Measurements from ENCODE around the gene HEXD. TPM values are rescaled to one million over a fixed set of nuclear protein-coding genes. Genes with fewer than 3 reads are reported as not detected.

HEXD gene
- polyA plus RNA-seq, 4 donors = 40.8 to 254 (median 128) TPM

GRCh38 chr17:82412535-82413520 is 5.3 kb upstream of the HEXD start:
- Histone ChIP-seq H3K4me1 (ENCODE audit: control insufficient read depth in 3 of 3, insufficient read depth in 2 of 3, low read depth in 1 of 3, low read length in 2 of 3) (peaks cover 0 to 4% (median 0%) of the 10 kb centered on the region in 3 donors), H3K4me3 (ENCODE audit: low read depth in 1 of 3, low read length in 3 of 3) (no peak overlapping the region), H3K36me3 (ENCODE audit: control insufficient read depth in 3 of 3, insufficient read depth in 2 of 3, low read depth in 1 of 3, low read length in 3 of 3) (peaks cover 0 to 54% (median 7%) of the 10 kb centered on the region in 3 donors), H3K27me3 (ENCODE audit: control insufficient read depth in 3 of 3, insufficient read depth in 3 of 3, low read length in 3 of 3) (no peaks in the 10 kb centered on the region), H3K9me3 (ENCODE audit: control insufficient read depth in 2 of 2, insufficient read depth in 1 of 2, low read depth in 1 of 2, low read length in 1 of 2) (no peaks in the 10 kb centered on the region), H3K27ac (ENCODE audit: low read depth in 1 of 3, low read length in 2 of 3) (no peak overlapping the region)
- WGBS, 3 donors = 74 to 80% (median 75%) methylated on average over 29 of the region's 29 CpGs
- DNase-seq (no peak), FAIRE-seq (no peak)

GRCh38 chr17:82414548-82415281 is 3.4 kb upstream of the HEXD start:
- H3K27ac ChIP-seq (ENCODE audit: low read depth in 1 of 3, low read length in 2 of 3) = no peak overlapping the region
- no peak for FAIRE-seq

GRCh38 chr17:82415336-82415735 is 2.8 kb upstream of the HEXD start:
- Histone ChIP-seq H3K27me3 (ENCODE audit: control insufficient read depth in 3 of 3, insufficient read depth in 3 of 3, low read length in 3 of 3) (no peaks in the 10 kb centered on the region), H3K36me3 (ENCODE audit: control insufficient read depth in 3 of 3, insufficient read depth in 2 of 3, low read depth in 1 of 3, low read length in 3 of 3) (peaks cover 0 to 38% (median 2%) of the 10 kb centered on the region in 3 donors), H3K4me3 (ENCODE audit: low read depth in 1 of 3, low read length in 3 of 3) (no peak overlapping the region), H3K27ac (ENCODE audit: low read depth in 1 of 3, low read length in 2 of 3) (no peak overlapping the region), H3K4me1 (ENCODE audit: control insufficient read depth in 3 of 3, insufficient read depth in 2 of 3, low read depth in 1 of 3, low read length in 2 of 3) (peaks cover 0 to 7% (median 0%) of the 10 kb centered on the region in 3 donors), H3K9me3 (ENCODE audit: control insufficient read depth in 2 of 2, insufficient read depth in 1 of 2, low read depth in 1 of 2, low read length in 1 of 2) (no peaks in the 10 kb centered on the region)
- WGBS, 3 donors = 89 to 94% (median 94%) methylated on average over 23 to 26 of the region's 26 CpGs
- DNase-seq (no peak), FAIRE-seq (no peak)

More at GRCh38 chr17:82414548-82415281, 3.4 kb upstream of the HEXD start:
- 25 to 28% (median 26%) methylated on average over 38 of the region's 38 CpGs for WGBS, 3 donors
- Histone ChIP-seq H3K9me3 (ENCODE audit: control insufficient read depth in 2 of 2, insufficient read depth in 1 of 2, low read depth in 1 of 2, low read length in 1 of 2) (no peaks in the 10 kb centered on the region), H3K4me3 (ENCODE audit: low read depth in 1 of 3, low read length in 3 of 3) (no peak overlapping the region), H3K27me3 (ENCODE audit: control insufficient read depth in 3 of 3, insufficient read depth in 3 of 3, low read length in 3 of 3) (no peaks in the 10 kb centered on the region), H3K4me1 (ENCODE audit: control insufficient read depth in 3 of 3, insufficient read depth in 2 of 3, low read depth in 1 of 3, low read length in 2 of 3) (peaks cover 0 to 7% (median 0%) of the 10 kb centered on the region in 3 donors), H3K36me3 (ENCODE audit: control insufficient read depth in 3 of 3, insufficient read depth in 2 of 3, low read depth in 1 of 3, low read length in 3 of 3) (peaks cover 0 to 42% (median 2%) of the 10 kb centered on the region in 3 donors)
- peak; percentile 62 to 81 for DNase-seq

- no peak overlapping the region for H3K4me3 ChIP-seq (ENCODE audit: low read depth in 1 of 3, low read length in 3 of 3)
- no peaks in the 10 kb centered on the region for H3K9me3 ChIP-seq (ENCODE audit: control insufficient read depth in 2 of 2, insufficient read depth in 1 of 2, low read depth in 1 of 2, low read length in 1 of 2)
- H3K4me1 ChIP-seq (ENCODE audit: control insufficient read depth in 3 of 3, insufficient read depth in 2 of 3, low read depth in 1 of 3, low read length in 2 of 3) = peaks cover 0 to 7% (median 0%) of the 10 kb centered on the region in 3 donors
- no peaks in the 10 kb centered on the region for H3K27me3 ChIP-seq (ENCODE audit: control insufficient read depth in 3 of 3, insufficient read depth in 3 of 3, low read length in 3 of 3)
- FAIRE-seq = no peak
- H3K36me3 ChIP-seq (ENCODE audit: control insufficient read depth in 3 of 3, insufficient read depth in 2 of 3, low read depth in 1 of 3, low read length in 3 of 3) = peaks cover 0 to 41% (median 2%) of the 10 kb centered on the region in 3 donors
- H3K27ac ChIP-seq (ENCODE audit: low read depth in 1 of 3, low read length in 2 of 3) = no peak overlapping the region
- DNase-seq = no peak
- 90 to 96% (median 96%) methylated on average over 9 of the region's 9 CpGs for WGBS, 3 donors
These were observed 2.4 kb upstream of the HEXD start for GRCh38 chr17:82415786-82416185.

GRCh38 chr17:82416264-82416663 is 1.9 kb upstream of the HEXD start:
- DNase-seq (no peak), FAIRE-seq (no peak)
- H3K4me3 ChIP-seq (ENCODE audit: low read depth in 1 of 3, low read length in 3 of 3) = no peak overlapping the region

GRCh38 chr17:82416771-82417170 is 1.4 kb upstream of the HEXD start:
- Histone ChIP-seq H3K27me3 (ENCODE audit: control insufficient read depth in 3 of 3, insufficient read depth in 3 of 3, low read length in 3 of 3) (no peaks in the 10 kb centered on the region), H3K4me1 (ENCODE audit: control insufficient read depth in 3 of 3, insufficient read depth in 2 of 3, low read depth in 1 of 3, low read length in 2 of 3) (peaks cover 0 to 7% (median 0%) of the 10 kb centered on the region in 3 donors), H3K27ac (ENCODE audit: low read depth in 1 of 3, low read length in 2 of 3) (no peak overlapping the region), H3K9me3 (ENCODE audit: control insufficient read depth in 2 of 2, insufficient read depth in 1 of 2, low read depth in 1 of 2, low read length in 1 of 2) (peaks cover 0 to 2% of the 10 kb centered on the region in 2 donors), H3K36me3 (ENCODE audit: control insufficient read depth in 3 of 3, insufficient read depth in 2 of 3, low read depth in 1 of 3, low read length in 3 of 3) (peaks cover 0 to 44% (median 0%) of the 10 kb centered on the region in 3 donors), H3K4me3 (ENCODE audit: low read depth in 1 of 3, low read length in 3 of 3) (no peak overlapping the region)
- no peak for FAIRE-seq
- WGBS, 3 donors = 80 to 87% (median 85%) methylated on average over 6 of the region's 6 CpGs
- DNase-seq = no peak

More at GRCh38 chr17:82416264-82416663, 1.9 kb upstream of the HEXD start:
- H3K27ac ChIP-seq (ENCODE audit: low read depth in 1 of 3, low read length in 2 of 3) = no peak overlapping the region
- H3K27me3 ChIP-seq (ENCODE audit: control insufficient read depth in 3 of 3, insufficient read depth in 3 of 3, low read length in 3 of 3) = no peaks in the 10 kb centered on the region
- WGBS, 3 donors = 94 to 99% (median 98%) methylated on average over 4 of the region's 4 CpGs
- no peaks in the 10 kb centered on the region for H3K9me3 ChIP-seq (ENCODE audit: control insufficient read depth in 2 of 2, insufficient read depth in 1 of 2, low read depth in 1 of 2, low read length in 1 of 2)
- H3K4me1 ChIP-seq (ENCODE audit: control insufficient read depth in 3 of 3, insufficient read depth in 2 of 3, low read depth in 1 of 3, low read length in 2 of 3) = peaks cover 0 to 7% (median 0%) of the 10 kb centered on the region in 3 donors
- H3K36me3 ChIP-seq (ENCODE audit: control insufficient read depth in 3 of 3, insufficient read depth in 2 of 3, low read depth in 1 of 3, low read length in 3 of 3) = peaks cover 0 to 44% (median 1%) of the 10 kb centered on the region in 3 donors

GRCh38 chr17:82419540-82419939 is 1.4 kb downstream of the HEXD start:
- peaks cover 0 to 34% (median 0%) of the 10 kb centered on the region in 3 donors for H3K36me3 ChIP-seq (ENCODE audit: control insufficient read depth in 3 of 3, insufficient read depth in 2 of 3, low read depth in 1 of 3, low read length in 3 of 3)
- peaks cover 0 to 17% of the 10 kb centered on the region in 2 donors for H3K9me3 ChIP-seq (ENCODE audit: control insufficient read depth in 2 of 2, insufficient read depth in 1 of 2, low read depth in 1 of 2, low read length in 1 of 2)
- peaks cover 0 to 5% (median 0%) of the 10 kb centered on the region in 3 donors for H3K4me1 ChIP-seq (ENCODE audit: control insufficient read depth in 3 of 3, insufficient read depth in 2 of 3, low read depth in 1 of 3, low read length in 2 of 3)
- H3K27me3 ChIP-seq (ENCODE audit: control insufficient read depth in 3 of 3, insufficient read depth in 3 of 3, low read length in 3 of 3) = no peaks in the 10 kb centered on the region
- 25 to 51% (median 34%) methylated on average over 2 of the region's 2 CpGs for WGBS, 3 donors
- peak overlapping the region; percentile 44 to 91 (median 81) for H3K27ac ChIP-seq (ENCODE audit: low read depth in 1 of 3, low read length in 2 of 3)
- DNase-seq = peak; percentile 50 to 73
- FAIRE-seq = no peak
- H3K4me3 ChIP-seq (ENCODE audit: low read depth in 1 of 3, low read length in 3 of 3) = peak overlapping the region in 2 of 3 donors; percentile 7 to 14

All from small intestine (tissue), 7 donors.